HL-60/S4 treated with phorbol 12-myristate 13-acetate at 8.2 ng/mL for 4 days and 3 days (cell line): ENCODE data around the gene PNMA8C.

Experiments
- in situ Hi-C: fragments of 300-500 bp; cut with MboI; formaldehyde crosslinking; loops from 2 replicates; pipeline ENCODE4 v1.15.0; 2022; ENCODE audit warnings: low sequenced_read_pairs

Gene PNMA8C

GRCh38 chr19:46428239-46429135, at the start of gene PNMA8C:
PNMA8C (minus strand) TSS chr19:46428936; CDS start chr19:46428359, 577 bp downstream.
- in situ Hi-C loops = no loop called here

GRCh38 chr19:46475986-46476385, 47.2 kb upstream of the PNMA8C start:
- in situ Hi-C loops = no loop called here

GRCh38 chr19:46474211-46474610, 45.5 kb upstream of the PNMA8C start:
- in situ Hi-C loops = no loop called here

GRCh38 chr19:46472592-46472991, 43.9 kb upstream of the PNMA8C start:
- in situ Hi-C loops = no loop called here

GRCh38 chr19:46471811-46472543, 43.2 kb upstream of the PNMA8C start:
- in situ Hi-C loops = no loop called here

- in situ Hi-C loops = no loop called here
These were observed 42.5 kb upstream of the PNMA8C start, which contains the start of gene PNMA8A for GRCh38 chr19:46471116-46471733. PNMA8A (minus strand) TSS chr19:46471563; CDS start chr19:46471035, 528 bp downstream.

GRCh38 chr19:46470376-46470775, 41.6 kb upstream of the PNMA8C start:
- in situ Hi-C loops = no loop called here

GRCh38 chr19:46469541-46470185, 40.9 kb upstream of the PNMA8C start:
- in situ Hi-C loops = no loop called here

- in situ Hi-C loops = no loop called here
These were observed 37.9 kb upstream of the PNMA8C start for GRCh38 chr19:46466536-46467196.

GRCh38 chr19:46463516-46463915, 34.8 kb upstream of the PNMA8C start:
- in situ Hi-C loops = no loop called here

- in situ Hi-C loops = no loop called here
These were observed 32.8 kb upstream of the PNMA8C start for GRCh38 chr19:46461537-46461936.

- in situ Hi-C loops = no loop called here
These were observed 32.2 kb upstream of the PNMA8C start for GRCh38 chr19:46460981-46461380.

GRCh38 chr19:46460055-46460454, 31.3 kb upstream of the PNMA8C start:
- in situ Hi-C loops = no loop called here

GRCh38 chr19:46456930-46457329, 28.2 kb upstream of the PNMA8C start:
- in situ Hi-C loops = no loop called here

GRCh38 chr19:46454244-46454643, 25.5 kb upstream of the PNMA8C start:
- in situ Hi-C loops = no loop called here

- in situ Hi-C loops = no loop called here
These were observed 24.9 kb upstream of the PNMA8C start for GRCh38 chr19:46453661-46454060.

- in situ Hi-C loops = no loop called here
These were observed 23.4 kb upstream of the PNMA8C start for GRCh38 chr19:46452186-46452585.

GRCh38 chr19:46451352-46451751, 22.6 kb upstream of the PNMA8C start:
- in situ Hi-C loops = no loop called here

GRCh38 chr19:46450737-46451136, 22.0 kb upstream of the PNMA8C start:
- in situ Hi-C loops = no loop called here

GRCh38 chr19:46449228-46449627, 20.5 kb upstream of the PNMA8C start:
- in situ Hi-C loops = no loop called here
